ENCODE measurements around the gene RNF217. TPM values are rescaled to one million over a fixed set of nuclear protein-coding genes. Genes with fewer than 3 reads are reported as not detected.
"Not testable (repeated sequence)": the region's sequence is repeated elsewhere in the genome, so short reads cannot be mapped to it uniquely, and the experiment has no call there.

RNF217 gene, protein sequence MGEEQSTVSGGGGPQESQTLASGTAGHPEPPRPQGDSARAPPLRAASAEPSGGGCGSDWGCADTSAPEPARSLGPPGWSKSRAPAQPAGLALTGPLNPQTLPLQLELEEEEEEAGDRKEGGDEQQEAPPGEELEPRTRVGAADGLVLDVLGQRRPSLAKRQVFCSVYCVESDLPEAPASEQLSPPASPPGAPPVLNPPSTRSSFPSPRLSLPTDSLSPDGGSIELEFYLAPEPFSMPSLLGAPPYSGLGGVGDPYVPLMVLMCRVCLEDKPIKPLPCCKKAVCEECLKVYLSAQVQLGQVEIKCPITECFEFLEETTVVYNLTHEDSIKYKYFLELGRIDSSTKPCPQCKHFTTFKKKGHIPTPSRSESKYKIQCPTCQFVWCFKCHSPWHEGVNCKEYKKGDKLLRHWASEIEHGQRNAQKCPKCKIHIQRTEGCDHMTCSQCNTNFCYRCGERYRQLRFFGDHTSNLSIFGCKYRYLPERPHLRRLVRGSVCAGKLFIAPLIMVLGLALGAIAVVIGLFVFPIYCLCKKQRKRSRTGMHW
- 3.8 and 7.0 TPM in 2 replicates for total RNA-seq (2014; rRNA removed; shearing (Covaris generic))

DNA sequence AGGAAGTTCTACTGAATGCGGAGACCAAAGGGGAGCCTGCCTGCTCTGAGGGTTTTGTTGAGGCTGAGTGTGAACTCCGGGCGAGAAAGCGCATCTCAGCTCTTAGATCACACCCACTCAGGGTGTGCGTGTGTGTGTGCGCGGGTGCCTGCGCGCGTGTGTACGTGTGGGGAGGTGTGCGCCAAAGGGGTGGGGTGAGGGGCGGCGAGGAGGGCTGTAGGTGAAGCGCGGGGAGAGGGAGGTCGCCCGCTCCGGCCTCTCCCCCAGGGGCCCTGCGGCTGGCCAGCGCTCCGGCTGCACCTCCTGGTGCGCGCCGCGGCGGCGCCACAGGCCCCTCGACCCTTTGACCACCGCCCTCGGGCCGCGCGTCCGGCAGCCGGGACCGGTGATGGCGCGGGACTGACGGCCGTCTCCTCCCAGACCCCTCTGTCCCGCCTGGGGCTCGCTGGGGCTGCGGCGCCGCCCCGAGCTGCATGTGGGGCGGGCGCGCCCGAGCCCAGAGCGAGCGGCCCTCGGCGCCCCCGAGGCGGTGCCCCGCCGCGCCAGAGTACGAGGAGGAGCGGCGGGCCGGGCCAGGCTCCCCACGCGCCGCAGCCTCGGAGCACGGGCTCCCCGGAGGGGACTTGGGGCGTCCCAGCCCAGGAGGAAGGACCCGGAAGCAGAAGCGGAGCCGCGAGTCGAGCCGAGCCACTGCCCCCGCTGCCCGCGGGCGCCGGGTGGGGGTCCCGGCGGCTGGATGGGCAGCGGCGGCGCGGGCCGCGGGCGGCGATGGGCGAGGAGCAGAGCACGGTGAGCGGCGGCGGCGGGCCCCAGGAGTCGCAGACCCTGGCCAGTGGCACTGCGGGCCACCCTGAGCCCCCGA is at the start of gene RNF217:
TSS of gene RNF217 (plus strand) at position 661 of the 862 bp plus-strand sequence. CDS start at position 769, 108 bp downstream.
- peak; percentile 20 for DNase-seq (ENCODE audit: low spot score)

- no peak for DNase-seq (ENCODE audit: low spot score)
Measured at GRCh38 chr6:124913056-124913455, 49.2 kb upstream of the RNF217 start.

GRCh38 chr6:124917769-124918168 is 44.5 kb upstream of the RNF217 start:
- no peak for DNase-seq (ENCODE audit: low spot score)

- DNase-seq (ENCODE audit: low spot score) = not testable (repeated sequence)
Measured at GRCh38 chr6:124919703-124920102, 42.5 kb upstream of the RNF217 start.

DNA sequence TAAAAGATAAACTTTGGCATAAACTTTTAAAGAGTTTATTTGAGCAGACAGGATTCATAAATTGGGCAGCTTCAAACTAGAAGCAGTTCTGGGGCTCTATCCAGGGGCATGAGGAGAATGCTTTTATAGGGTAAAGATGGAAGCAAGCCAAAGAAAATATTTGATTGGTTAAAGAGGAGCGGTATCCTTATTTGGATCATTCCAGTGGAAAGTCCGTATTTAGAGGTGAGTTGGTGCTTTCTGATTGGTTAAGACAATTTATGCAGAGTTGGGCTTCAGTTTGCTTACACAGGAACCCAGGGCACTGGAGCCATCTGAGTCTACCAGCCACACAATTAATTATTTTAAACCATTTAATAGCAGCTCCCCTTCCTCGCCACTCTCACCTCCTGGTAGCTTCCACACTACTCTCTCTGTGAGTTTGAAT is 37.9 kb upstream of the RNF217 start:
- DNase-seq (ENCODE audit: low spot score) = peak; percentile 40

DNA sequence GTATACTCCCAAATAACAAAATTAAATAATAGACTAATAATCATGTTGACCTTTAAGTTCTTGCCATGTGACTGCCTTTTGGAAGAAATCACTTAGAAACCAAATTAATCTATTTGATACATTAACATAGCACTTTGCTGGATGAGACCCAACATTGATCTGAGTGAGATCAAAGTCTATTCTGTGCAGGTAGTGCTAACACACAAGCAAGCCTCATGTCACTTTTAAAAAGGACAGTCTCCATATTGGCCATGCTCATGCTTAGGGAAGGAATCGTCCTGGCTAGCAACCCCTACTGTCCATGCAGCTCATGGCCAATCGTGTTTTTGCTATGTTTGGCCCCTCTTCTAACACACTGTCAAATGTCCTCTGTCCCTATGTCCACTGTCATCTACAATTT is 35.8 kb upstream of the RNF217 start:
- no peak for DNase-seq (ENCODE audit: low spot score)

DNA sequence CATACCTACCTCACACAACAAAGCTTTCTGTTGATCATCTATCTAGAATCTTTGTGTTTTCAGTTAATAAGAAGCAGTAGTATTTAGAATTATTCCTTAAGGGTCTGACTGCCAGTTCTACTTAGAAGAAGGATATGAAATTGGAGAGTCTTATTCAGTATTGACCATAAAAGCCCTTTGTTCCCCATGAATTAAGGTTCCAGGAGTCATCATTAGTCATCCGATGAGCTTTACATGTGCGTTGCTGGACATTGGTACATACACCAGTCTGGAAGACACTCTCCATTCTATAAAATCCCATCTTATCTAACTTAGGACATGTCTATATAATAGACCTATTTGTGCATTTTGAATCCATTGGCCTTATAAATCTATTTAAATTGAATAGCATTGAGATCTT is 34.4 kb upstream of the RNF217 start:
- DNase-seq (ENCODE audit: low spot score) = no peak

- DNase-seq (ENCODE audit: low spot score) = no peak
Measured at GRCh38 chr6:124928851-124929250, 33.4 kb upstream of the RNF217 start.

- DNase-seq (ENCODE audit: low spot score) = no peak
Measured at GRCh38 chr6:124937645-124938044, 24.6 kb upstream of the RNF217 start.

- no peak for DNase-seq (ENCODE audit: low spot score)
Measured at GRCh38 chr6:124941259-124941658, 21.0 kb upstream of the RNF217 start.

GRCh38 chr6:124943658-124944057 is 18.6 kb upstream of the RNF217 start:
- no peak for DNase-seq (ENCODE audit: low spot score)

- no peak for DNase-seq (ENCODE audit: low spot score)
Measured at GRCh38 chr6:124947971-124948451, 14.2 kb upstream of the RNF217 start.

DNA sequence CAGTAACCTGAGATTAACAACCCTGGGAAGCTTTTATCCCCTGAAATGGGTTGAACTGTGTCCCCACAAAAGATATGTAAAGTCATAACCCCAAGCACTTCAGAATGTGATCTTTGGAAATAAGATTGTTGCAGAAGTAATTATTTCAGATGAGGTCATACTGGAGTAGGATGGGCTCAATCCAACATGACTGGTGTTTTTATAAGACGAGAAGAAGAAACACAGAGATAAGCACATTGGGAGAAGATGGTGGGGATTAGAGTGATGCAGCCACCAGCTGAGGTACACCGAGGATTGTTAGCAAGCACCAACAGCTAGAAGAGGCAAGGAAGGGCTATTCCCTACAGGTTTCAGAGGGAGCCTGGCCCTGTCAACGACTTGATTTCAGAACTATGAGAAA is 12.5 kb upstream of the RNF217 start:
- DNase-seq (ENCODE audit: low spot score) = no peak

- DNase-seq (ENCODE audit: low spot score) = no peak
Measured at GRCh38 chr6:124953808-124954207, 8.4 kb upstream of the RNF217 start.

GRCh38 chr6:124955108-124955856 is 7.0 kb upstream of the RNF217 start:
- DNase-seq (ENCODE audit: low spot score) = no peak

DNA sequence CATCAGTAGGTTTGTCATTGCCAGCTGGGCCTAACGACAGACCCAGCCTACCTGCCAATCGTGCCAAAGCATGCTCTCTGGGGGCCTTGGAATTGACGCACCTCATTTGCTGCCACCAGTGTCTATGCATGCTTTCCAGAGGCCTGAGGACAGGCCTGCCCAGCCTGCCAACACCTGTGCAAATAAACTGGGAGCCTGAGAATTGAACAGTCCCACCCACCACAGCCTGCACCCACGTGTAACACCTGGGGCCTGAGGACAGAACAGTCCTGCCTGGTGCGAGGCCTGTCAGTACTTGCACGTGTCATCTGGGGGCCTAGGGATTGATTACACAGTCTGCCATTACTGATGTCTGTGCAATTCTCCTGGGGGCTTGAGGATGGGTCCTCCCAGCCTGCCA is 6.2 kb upstream of the RNF217 start:
- DNase-seq (ENCODE audit: low spot score) = no peak

GRCh38 chr6:124958149-124958548 is 4.1 kb upstream of the RNF217 start:
- DNase-seq (ENCODE audit: low spot score) = no peak

GRCh38 chr6:124958759-124959354 is 3.4 kb upstream of the RNF217 start:
- peak; percentile 56 for DNase-seq (ENCODE audit: low spot score)

- DNase-seq (ENCODE audit: low spot score) = no peak
Measured at GRCh38 chr6:124960757-124961463, 1.3 kb upstream of the RNF217 start.

DNA sequence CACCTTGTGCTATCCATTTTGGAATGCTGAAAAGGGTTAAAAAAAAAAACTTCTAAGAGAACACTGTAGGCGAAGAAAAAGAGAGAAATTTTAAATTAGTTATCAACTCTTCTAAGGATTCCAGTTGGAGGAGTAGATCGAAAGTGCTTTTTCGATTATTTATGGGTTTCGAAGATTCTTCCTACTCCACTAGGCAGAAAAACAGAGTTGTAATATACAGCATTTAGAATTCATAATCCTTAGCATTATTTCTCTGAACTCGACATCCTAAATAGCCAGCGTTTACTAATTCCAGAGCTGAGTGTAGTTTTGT is 817 bp upstream of the RNF217 start:
- no peak for DNase-seq (ENCODE audit: low spot score)

Data from H4 (cell line).